ENCODE measurements around the gene KNDC1.

KNDC1 gene

GRCh38 chr10:133177380-133178157, 17.6 kb downstream of the KNDC1 start:
- DNase-seq (ENCODE audit: low read depth in 4 of 4, low spot score in 1 of 4) = no peak

DNA sequence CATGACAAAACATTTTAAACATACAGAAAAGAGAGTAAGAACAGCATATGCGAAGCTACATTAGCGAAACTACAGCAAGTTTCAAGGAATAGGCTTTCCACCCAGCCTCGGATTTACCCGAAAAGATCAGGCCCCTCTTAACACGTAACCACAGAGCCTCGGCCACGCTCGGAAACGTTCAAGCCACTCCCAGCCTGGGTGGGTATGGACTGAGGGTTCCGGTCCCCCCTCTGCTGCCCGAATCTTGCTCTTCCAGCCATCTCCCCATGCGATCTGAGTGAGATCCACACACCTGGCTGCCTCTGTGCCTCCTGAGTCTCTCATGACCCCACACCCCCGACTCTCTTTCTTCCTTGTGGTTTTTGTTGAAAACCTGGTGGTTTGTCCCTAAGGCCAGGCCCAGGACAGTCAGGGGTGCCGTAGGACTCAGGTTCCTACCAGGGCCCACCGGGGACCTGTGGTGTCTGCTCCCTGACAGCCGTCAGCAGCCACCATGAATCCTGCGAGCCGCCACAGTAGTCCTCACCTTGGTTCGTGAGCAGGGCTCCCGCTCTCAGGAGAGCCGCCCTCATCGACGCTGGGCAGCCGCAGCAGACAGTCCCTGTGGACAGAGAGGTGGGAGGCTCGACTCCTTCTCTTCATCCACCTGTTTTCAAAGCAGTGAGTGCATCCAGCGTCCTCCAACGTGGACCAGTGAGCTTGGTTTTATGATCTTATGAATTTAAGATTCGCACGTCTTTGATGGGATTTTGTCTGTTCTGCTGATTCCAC, 18.5 kb downstream of the KNDC1 start:
- no peak for DNase-seq (ENCODE audit: low read depth in 4 of 4, low spot score in 1 of 4)

GRCh38 chr10:133179128-133179520, 19.1 kb downstream of the KNDC1 start:
- DNase-seq (ENCODE audit: low read depth in 4 of 4, low spot score in 1 of 4) = no peak

DNA sequence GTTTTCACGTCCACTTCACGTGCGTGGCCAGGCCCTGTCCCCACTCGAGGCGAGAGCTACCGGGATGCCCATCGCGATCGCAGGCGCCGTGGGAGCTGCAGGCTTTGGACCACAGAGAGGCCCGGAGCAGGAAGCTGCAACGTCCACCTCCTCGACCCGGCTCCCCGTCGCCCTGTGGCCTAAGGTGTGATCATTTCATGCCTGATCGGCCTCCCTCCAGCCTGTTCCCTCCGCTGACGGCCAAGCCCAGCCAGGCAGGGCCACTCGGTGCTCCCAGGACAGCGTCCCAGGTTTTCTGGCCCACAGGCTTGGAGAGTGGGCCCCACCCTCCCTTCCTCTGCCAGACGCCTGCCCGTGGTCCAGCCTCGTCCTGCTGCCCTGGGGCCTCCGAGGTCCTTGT, 19.6 kb downstream of the KNDC1 start:
- no peak for DNase-seq (ENCODE audit: low read depth in 4 of 4, low spot score in 1 of 4)

DNA sequence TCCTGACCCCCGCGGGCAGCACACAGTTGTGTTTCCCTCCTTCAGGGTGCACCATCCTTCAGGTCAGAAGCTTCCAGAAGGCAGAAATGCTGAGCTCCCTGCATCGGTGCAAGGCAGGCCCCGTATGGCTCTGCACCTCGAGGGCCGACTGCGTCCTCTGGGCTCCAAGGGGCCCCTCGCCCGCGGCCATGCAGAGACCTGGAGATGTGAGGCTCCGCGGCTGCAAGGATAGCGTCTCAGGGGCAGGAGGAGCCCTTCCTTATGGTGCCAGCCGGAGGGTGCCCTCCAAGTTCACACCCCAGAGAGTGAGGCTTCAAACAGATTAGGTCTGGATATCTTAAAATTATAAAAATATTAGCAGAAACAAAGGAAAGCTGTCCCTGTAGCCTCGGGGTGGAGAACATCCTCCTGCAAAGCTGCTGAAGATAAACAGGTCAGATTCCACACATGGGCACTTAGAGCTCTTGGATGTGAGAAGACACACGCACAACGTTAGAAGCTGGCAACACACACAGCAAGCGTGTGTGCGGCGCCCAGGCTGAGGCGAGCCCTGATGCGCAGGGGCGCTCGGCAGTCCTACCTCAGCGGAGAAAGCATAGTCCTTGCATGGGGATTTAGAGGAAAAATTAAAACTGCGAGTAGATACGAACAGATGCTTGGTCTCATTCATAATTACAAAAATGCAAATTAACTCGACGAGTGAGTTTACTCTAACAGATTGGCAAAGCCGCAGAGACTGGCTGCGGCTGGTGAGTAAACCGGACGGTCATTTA, 20.4 kb downstream of the KNDC1 start:
- no peak for DNase-seq (ENCODE audit: low read depth in 4 of 4, low spot score in 1 of 4)

- no peak for DNase-seq (ENCODE audit: low read depth in 4 of 4, low spot score in 1 of 4)
Measured at GRCh38 chr10:133180965-133181639, 21.1 kb downstream of the KNDC1 start.

DNA sequence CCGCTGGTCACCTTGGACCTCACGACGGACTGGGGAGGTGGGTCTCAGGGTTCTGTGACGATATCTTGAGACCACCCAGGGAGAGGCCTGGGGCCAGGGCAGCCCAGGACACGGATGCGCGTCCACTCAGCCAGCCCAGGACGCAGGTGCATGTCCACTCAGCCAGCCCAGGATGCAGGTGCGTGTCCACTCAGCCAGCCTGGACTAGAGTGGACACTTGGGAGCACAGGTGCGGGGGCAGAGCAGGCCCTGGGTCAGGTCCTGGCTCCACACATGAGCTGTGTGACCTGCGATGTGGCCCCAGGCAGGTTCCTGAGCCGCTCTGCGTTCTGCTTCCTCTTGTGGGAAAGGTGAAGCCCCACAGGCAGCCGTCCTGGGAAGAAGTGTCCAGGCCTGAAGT, 22.2 kb downstream of the KNDC1 start:
- no peak for DNase-seq (ENCODE audit: low read depth in 4 of 4, low spot score in 1 of 4)

- DNase-seq (ENCODE audit: low read depth in 4 of 4, low spot score in 1 of 4) = no peak
Measured at GRCh38 chr10:133182791-133183645, 23.0 kb downstream of the KNDC1 start.

DNA sequence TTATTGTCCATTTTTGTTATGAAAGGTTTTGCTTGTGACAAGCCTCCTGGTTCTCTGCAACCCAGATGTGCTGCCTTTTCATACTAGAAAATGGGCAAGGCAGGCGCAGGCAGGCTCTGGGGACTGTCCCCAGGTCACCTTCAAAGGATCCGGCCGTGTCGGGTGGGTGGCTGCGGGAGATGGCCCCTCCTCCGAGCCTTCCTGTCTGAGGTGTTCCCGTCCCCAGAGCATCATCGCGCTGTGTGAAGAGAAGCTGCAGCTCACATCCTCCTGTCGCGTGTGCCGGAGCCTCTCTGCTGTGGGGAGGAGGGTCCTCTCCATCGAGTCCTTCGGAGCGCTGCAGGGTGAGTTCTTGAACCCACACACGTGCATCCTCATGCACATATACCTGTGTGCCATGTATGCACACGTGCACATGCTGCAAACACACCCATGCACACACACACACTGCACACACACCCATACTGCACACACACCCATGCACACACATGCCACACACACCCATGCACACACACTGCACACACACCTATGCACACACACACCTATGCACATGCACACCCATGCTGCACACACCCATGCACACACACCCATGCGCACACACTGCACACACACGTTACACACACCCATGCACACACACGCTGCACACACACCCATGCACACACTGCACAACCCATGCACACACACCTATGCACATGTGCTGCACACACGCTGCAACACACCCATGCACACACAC, 23.8 kb downstream of the KNDC1 start:
- DNase-seq (ENCODE audit: low read depth in 4 of 4, low spot score in 1 of 4) = no peak

DNA sequence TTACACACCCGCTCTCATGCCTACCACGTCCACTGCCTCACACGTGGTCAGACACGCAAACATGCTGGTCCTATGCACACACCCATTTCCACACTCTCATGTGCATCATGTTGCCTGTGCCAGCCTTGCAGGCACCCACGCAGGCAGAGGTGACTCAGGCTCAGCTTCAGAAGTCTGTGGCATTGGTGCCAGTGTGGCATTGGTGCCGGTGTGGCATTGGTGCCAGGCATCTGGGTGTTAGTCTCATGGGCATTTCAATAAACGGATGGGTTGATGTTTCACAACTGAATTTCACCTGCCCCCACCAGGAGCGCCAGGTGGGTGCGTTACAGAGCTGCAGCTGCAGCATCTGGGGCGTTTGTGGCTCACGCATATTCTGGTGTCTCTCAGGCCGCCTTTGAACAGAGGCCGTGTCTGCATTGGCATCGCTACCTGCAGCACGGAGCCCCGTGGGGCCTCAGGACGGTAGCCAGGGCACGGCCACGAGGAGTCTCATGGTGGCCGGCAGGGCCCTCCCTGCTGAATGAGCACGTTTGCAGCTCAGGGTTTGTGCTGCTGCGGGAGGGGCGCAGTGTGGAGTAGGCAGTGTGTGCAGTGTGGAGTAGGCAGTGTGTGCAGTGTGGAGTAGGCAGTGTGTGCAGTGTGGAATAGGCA, 24.7 kb downstream of the KNDC1 start:
- no peak for DNase-seq (ENCODE audit: low read depth in 4 of 4, low spot score in 1 of 4)

DNA sequence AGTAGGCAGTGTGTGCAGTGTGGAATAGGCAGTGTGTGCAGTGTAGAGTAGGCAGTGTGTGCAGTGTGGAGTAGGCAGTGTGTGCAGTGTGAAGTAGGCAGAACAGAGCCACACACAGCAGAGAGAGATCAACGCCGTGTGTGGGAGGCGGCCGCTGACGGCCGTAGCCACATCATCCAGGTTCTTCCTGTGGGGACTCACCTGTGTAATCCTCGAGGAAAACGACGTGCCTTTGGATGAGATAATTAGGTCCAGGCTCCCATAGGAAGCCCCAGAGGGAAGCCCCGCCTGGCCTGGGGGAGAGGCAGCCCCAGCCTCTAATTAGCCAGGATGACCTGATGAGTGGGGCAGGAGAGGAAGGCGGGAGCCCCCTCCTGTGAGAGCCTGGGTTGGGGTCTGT, 25.4 kb downstream of the KNDC1 start:
- DNase-seq (ENCODE audit: low read depth in 4 of 4, low spot score in 1 of 4) = no peak

- DNase-seq (ENCODE audit: low read depth in 4 of 4, low spot score in 1 of 4) = no peak
Measured at GRCh38 chr10:133185916-133186315, 25.9 kb downstream of the KNDC1 start.

GRCh38 chr10:133186416-133187090, 26.5 kb downstream of the KNDC1 start:
- DNase-seq (ENCODE audit: low read depth in 4 of 4, low spot score in 1 of 4) = no peak

DNA sequence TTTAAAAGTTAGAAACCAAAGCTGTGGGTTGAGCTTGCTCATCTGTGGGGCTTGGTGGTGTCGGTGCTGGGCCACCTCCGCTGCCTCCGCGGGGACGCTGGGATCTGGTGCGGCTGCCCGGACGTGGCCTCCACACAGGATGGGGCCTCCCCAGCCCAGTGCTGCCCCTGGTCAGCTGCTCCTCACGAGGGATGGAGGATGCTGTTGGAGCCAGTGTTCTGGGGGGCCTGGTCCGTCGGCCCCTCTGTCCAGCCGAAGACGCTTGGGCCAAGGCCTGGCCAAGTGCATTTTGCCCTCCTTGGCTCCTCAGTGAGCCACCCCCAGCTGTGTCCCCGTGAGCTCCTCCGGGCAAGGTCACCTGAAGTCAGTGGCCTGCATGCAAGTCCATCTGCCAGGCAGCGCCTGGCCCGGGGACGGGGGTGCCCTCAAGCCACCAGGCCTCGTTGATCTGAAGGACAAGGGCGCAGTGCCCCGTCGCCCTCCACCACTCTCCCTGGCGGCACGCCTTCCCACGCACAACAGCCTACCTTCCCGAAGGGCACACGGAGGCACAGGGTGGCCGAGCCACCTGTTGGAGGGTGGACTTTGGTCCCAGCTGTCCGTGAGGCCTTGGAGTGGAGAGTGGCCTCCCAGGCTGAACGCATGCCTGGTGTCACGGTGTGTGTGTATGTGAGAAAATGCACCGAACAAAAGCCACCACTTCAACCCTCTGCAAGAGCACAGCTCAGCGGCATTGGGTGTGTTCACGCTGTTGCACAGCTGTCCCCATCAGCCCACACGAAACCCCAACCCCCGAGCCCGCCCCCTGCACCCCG, 27.3 kb downstream of the KNDC1 start:
- DNase-seq (ENCODE audit: low read depth in 4 of 4, low spot score in 1 of 4) = no peak

- no peak for DNase-seq (ENCODE audit: low read depth in 4 of 4, low spot score in 1 of 4)
Measured at GRCh38 chr10:133187906-133188681, 28.1 kb downstream of the KNDC1 start.

DNA sequence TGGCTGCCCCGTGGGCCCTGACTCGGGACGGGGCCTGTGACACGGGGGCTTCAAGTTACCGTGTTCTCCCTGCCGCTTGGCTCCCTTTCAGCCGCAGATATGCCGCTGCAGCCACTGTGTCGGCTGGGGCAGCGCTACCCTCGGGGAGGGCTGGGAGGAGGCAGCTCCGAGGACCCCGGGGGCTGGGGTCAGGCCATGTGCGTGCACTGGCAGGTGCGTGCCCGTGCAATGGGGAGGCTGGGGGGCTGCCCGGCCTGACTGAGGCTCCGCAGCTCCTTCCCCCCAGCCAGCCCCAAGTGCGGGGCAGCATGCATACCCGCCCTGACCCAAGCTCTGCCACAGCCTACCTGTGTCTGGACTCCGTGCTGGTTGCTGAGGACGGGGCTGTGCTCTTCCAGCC, 29.2 kb downstream of the KNDC1 start:
- DNase-seq (ENCODE audit: low read depth in 4 of 4, low spot score in 1 of 4) = no peak

DNA sequence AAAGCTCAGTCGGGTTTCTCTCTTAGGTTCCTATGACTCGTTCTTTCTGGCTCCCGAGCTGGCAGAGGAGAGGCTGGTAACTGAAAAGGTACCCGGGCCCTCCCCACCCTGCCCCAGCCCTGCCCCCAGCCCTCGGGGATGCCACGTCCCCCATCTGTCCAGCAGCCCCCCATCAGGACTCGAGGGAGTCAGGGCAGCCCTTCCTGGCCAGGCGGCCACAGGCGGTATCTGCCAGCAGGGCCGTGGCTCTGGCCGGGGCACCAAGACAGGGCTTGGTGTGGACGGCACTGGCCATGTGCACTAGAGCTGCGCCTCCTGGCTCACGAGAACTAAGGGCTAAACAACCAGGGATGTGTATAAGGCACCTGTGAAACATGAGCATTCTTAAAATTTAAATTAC, 29.7 kb downstream of the KNDC1 start:
- DNase-seq (ENCODE audit: low read depth in 4 of 4, low spot score in 1 of 4) = no peak

Measured in stimulated activated CD4-positive, alpha-beta T cell treated with anti-CD3 and anti-CD28 coated beads, Interleukin-1b, Interleukin-23, amount 100 ng/mL, for 24 hours (primary cell).